Measurements from ENCODE around the gene CCNB2. TPM values are rescaled to one million over a fixed set of nuclear protein-coding genes. Genes with fewer than 3 reads are reported as not detected.
"Not testable (repeated sequence)": the region's sequence is repeated elsewhere in the genome, so short reads cannot be mapped to it uniquely, and the experiment has no call there.

The CCNB2 gene
- total and polyA plus RNA-seq, 2 of the 8 experiments (the other 6 are each of a cell fraction or from before 2014, with no cell fraction given) = 70.7 to 92.1 TPM

DNA sequence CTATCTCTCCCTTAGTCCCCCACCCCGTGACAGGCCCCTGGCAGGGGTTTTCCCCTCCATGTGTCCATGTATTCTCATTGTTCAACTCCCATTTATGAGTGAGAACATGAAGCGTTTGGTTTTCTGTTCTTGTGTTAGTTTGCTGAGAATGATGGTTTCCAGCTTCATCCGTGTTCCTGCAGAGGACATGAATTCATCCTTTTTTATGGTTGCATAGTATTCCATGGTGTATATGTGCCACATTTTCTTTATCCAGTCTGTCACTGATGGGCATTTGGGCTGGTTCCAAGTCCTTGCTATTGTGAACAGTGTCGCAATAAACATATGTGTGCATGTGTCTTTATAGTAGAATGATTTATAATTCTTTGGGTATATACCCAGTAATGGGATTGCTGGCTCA is 20.7 kb downstream of the CCNB2 start:
- 88% methylated on average over 4 of the region's 4 CpGs; no CpG with 5 or more reads in 1 of the 2 experiments for WGBS, 2 experiments (ENCODE audit: extremely low coverage in 1 of 2, insufficient coverage in 1 of 2, insufficient read length in 1 of 2, insufficient replicate concordance in 2 of 2, low coverage in 1 of 2, low lambda C conversion rate in 2 of 2, missing lambda C conversion rate in 1 of 2)
- not testable (repeated sequence) for H2BK12ac ChIP-seq (ENCODE audit: low read depth, low read length); H2AK5ac ChIP-seq (ENCODE audit: low read depth, low read length); H3K27ac ChIP-seq (ENCODE audit: low read depth, low read length); H3K27me3 ChIP-seq (replicated peaks in 1 of 4; ENCODE audit: control insufficient read depth in 3 of 4, extremely low read depth in 1 of 4, insufficient read depth in 3 of 4, low read length in 3 of 4); H2BK20ac ChIP-seq (ENCODE audit: low read length); H2BK15ac ChIP-seq (ENCODE audit: low read length); H3K56ac ChIP-seq (replicated peaks; ENCODE audit: insufficient read length, low read depth, low read length); H2BK5ac ChIP-seq (ENCODE audit: low read depth, low read length); H3K9me3 ChIP-seq (ENCODE audit: insufficient read depth in 2 of 2, low read depth in 1 of 2, low read length in 1 of 2); H4K91ac ChIP-seq (replicated peaks; ENCODE audit: insufficient read length, low read length); FAIRE-seq; H2BK120ac ChIP-seq (replicated peaks; ENCODE audit: low read depth, low read length); H3K4me2 ChIP-seq (ENCODE audit: insufficient read depth in 1 of 2, low read depth in 2 of 2, low read length in 2 of 2); H3K23ac ChIP-seq (ENCODE audit: insufficient read length); H4K5ac ChIP-seq (ENCODE audit: insufficient read length, low read depth, low read length); H3K79me2 ChIP-seq (ENCODE audit: control insufficient read depth in 1 of 2, insufficient read depth in 2 of 2, low read length in 2 of 2); H3K4ac ChIP-seq (replicated peaks; ENCODE audit: insufficient read length, low read depth, low read length); H3K14ac ChIP-seq (ENCODE audit: insufficient read length); H3K4me1 ChIP-seq (replicated peaks in 1 of 4; ENCODE audit: control insufficient read depth in 3 of 4, insufficient read depth in 4 of 4, low read length in 3 of 4); H2AFZ ChIP-seq (ENCODE audit: low read length); H3K9ac ChIP-seq (replicated peaks in 1 of 4; ENCODE audit: extremely low read depth in 1 of 4, low read depth in 3 of 4, low read length in 3 of 4); H4K8ac ChIP-seq (ENCODE audit: extremely low read depth, insufficient read depth, low read length); H3K79me1 ChIP-seq (ENCODE audit: low read depth, low read length); DNase-seq (ENCODE audit: low read depth in 1 of 2, low spot score in 2 of 2); H4K20me1 ChIP-seq (replicated peaks in 1 of 2; ENCODE audit: control insufficient read depth in 1 of 2, insufficient read depth in 2 of 2, low read length in 2 of 2); H3K23me2 ChIP-seq (ENCODE audit: low read depth, low read length); H3K18ac ChIP-seq (ENCODE audit: extremely low read depth, low read length); H3K4me3 ChIP-seq (ENCODE audit: extremely low read depth in 1 of 4, insufficient read depth in 2 of 4, low read depth in 3 of 4, low read length in 4 of 4)
- POLR2A ChIA-PET (ENCODE audit: partially characterized antibody) = interaction anchor here (0.9 to 1.6 kb wide), 2 partner anchors 8 to 12 kb away, joined by 3 to 5 read pairs; no protein-coding TSS in a partner anchor
- H3K36me3 ChIP-seq (ENCODE audit: control insufficient read depth in 2 of 4, insufficient read depth in 4 of 4, low read length in 3 of 4) = peaks cover 8 to 62% (median 37%) of the 10 kb centered on the region in 4 experiments; a peak in 7 of 8 replicates
- CTCF ChIA-PET (ENCODE audit: partially characterized antibody) = interaction anchor here (0.7 kb wide), 1 partner anchor 17 kb away, joined by 3 read pairs; no protein-coding TSS in a partner anchor

DNA sequence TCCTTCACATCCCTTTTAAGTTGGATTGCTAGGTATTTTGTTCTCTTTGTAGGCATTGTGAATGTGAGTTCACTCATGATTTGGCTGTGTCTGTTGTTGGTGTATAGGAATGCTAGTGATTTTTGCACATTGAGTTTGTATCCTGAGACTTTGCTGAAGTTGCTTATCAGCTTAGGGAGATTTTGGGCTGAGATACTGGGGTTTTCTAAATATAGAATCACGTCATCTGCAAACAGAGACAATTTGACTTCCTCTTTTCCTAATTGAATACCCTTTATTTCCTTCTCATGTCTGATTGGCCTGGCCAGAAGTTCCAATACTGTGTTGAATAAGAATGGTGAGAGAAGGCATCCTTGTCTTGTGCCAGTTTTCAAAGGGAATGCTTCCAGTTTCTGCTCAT is 22.3 kb downstream of the CCNB2 start:
- peaks cover 8 to 74% (median 38%) of the 10 kb centered on the region in 4 experiments; a peak in 7 of 8 replicates for H3K36me3 ChIP-seq (ENCODE audit: control insufficient read depth in 2 of 4, insufficient read depth in 4 of 4, low read length in 3 of 4)

More for the DNA sequence above, 22.3 kb downstream of the CCNB2 start:
- H3K27me3 ChIP-seq (replicated peaks in 1 of 4; ENCODE audit: control insufficient read depth in 3 of 4, extremely low read depth in 1 of 4, insufficient read depth in 3 of 4, low read length in 3 of 4); H3K4me2 ChIP-seq (ENCODE audit: insufficient read depth in 1 of 2, low read depth in 2 of 2, low read length in 2 of 2); H3K79me1 ChIP-seq (ENCODE audit: low read depth, low read length); H2AK5ac ChIP-seq (ENCODE audit: low read depth, low read length); H2BK20ac ChIP-seq (ENCODE audit: low read length); H4K8ac ChIP-seq (ENCODE audit: extremely low read depth, insufficient read depth, low read length); H3K56ac ChIP-seq (replicated peaks; ENCODE audit: insufficient read length, low read depth, low read length); H2BK12ac ChIP-seq (ENCODE audit: low read depth, low read length); H4K20me1 ChIP-seq (replicated peaks in 1 of 2; ENCODE audit: control insufficient read depth in 1 of 2, insufficient read depth in 2 of 2, low read length in 2 of 2); FAIRE-seq; H3K14ac ChIP-seq (ENCODE audit: insufficient read length); H2BK5ac ChIP-seq (ENCODE audit: low read depth, low read length); H2BK15ac ChIP-seq (ENCODE audit: low read length); H4K5ac ChIP-seq (ENCODE audit: insufficient read length, low read depth, low read length); H4K91ac ChIP-seq (replicated peaks; ENCODE audit: insufficient read length, low read length); H3K4ac ChIP-seq (replicated peaks; ENCODE audit: insufficient read length, low read depth, low read length); H3K4me3 ChIP-seq (ENCODE audit: extremely low read depth in 1 of 4, insufficient read depth in 2 of 4, low read depth in 3 of 4, low read length in 4 of 4); DNase-seq (ENCODE audit: low read depth in 1 of 2, low spot score in 2 of 2); H3K4me1 ChIP-seq (replicated peaks in 1 of 4; ENCODE audit: control insufficient read depth in 3 of 4, insufficient read depth in 4 of 4, low read length in 3 of 4); H3K23ac ChIP-seq (ENCODE audit: insufficient read length); H3K18ac ChIP-seq (ENCODE audit: extremely low read depth, low read length); H2AFZ ChIP-seq (ENCODE audit: low read length); H2BK120ac ChIP-seq (replicated peaks; ENCODE audit: low read depth, low read length); H3K27ac ChIP-seq (ENCODE audit: low read depth, low read length); H3K23me2 ChIP-seq (ENCODE audit: low read depth, low read length); H3K9ac ChIP-seq (replicated peaks in 1 of 4; ENCODE audit: extremely low read depth in 1 of 4, low read depth in 3 of 4, low read length in 3 of 4); H3K9me3 ChIP-seq (ENCODE audit: insufficient read depth in 2 of 2, low read depth in 1 of 2, low read length in 1 of 2); H3K79me2 ChIP-seq (ENCODE audit: control insufficient read depth in 1 of 2, insufficient read depth in 2 of 2, low read length in 2 of 2): not testable (repeated sequence)
- ChIA-PET POLR2A (ENCODE audit: partially characterized antibody) (interaction anchor here (1.1 kb wide), 1 partner anchor 8 kb away, joined by 3 read pairs; no protein-coding TSS in a partner anchor), CTCF (ENCODE audit: partially characterized antibody) (interaction anchor here (0.6 to 2.7 kb wide), 2 partner anchors 11 kb away, joined by 3 to 9 read pairs; no protein-coding TSS in a partner anchor)
- WGBS, 2 experiments (ENCODE audit: extremely low coverage in 1 of 2, insufficient coverage in 1 of 2, insufficient read length in 1 of 2, insufficient replicate concordance in 2 of 2, low coverage in 1 of 2, low lambda C conversion rate in 2 of 2, missing lambda C conversion rate in 1 of 2) = 90% methylated on average over 1 of the region's 1 CpG; no CpG with 5 or more reads in 1 of the 2 experiments
